NCI-H1417 (cell line): ENCODE results near the gene BSCL2.
"Not testable (repeated sequence)": the region's sequence is repeated elsewhere in the genome, so short reads cannot be mapped to it uniquely, and the experiment has no call there.

Experiments used
- DNase-seq, 3 experiments: peaks; one replicate each; lab custom pipeline; 2025; lab: John Stamatoyannopoulos, UW

Gene BSCL2

GRCh38 chr11:62688491-62688890 is 18.7 kb downstream of the BSCL2 start:
- no peak for DNase-seq

- no peak for DNase-seq
Measured at GRCh38 chr11:62687508-62688396, 19.5 kb downstream of the BSCL2 start.

GRCh38 chr11:62682518-62682917 is 24.7 kb downstream of the BSCL2 start:
- DNase-seq = peak in 1 of 3 experiments; percentile 14

GRCh38 chr11:62680825-62681240 is 26.4 kb downstream of the BSCL2 start:
- DNase-seq = peak in 2 of 3 experiments; percentile 32 to 50

GRCh38 chr11:62678770-62679696 is 28.2 kb downstream of the BSCL2 start, which contains the start of gene UBXN1:
TSS of gene UBXN1 (minus strand) at chr11:62679073. CDS start at chr11:62678923, 150 bp downstream.
- DNase-seq = peak; percentile 83 to 90 (median 83)

GRCh38 chr11:62678433-62678769 is 28.8 kb downstream of the BSCL2 start:
- DNase-seq = no peak

GRCh38 chr11:62677714-62678113 is 29.5 kb downstream of the BSCL2 start:
- DNase-seq = no peak

GRCh38 chr11:62677156-62677555 is 30.1 kb downstream of the BSCL2 start:
- no peak for DNase-seq

GRCh38 chr11:62676698-62677097 is 30.5 kb downstream of the BSCL2 start:
- DNase-seq = no peak

- DNase-seq = not testable (repeated sequence)
Measured at GRCh38 chr11:62675415-62675814, 31.8 kb downstream of the BSCL2 start.

- DNase-seq = no peak
Measured at GRCh38 chr11:62673196-62673525, 34.1 kb downstream of the BSCL2 start.

- DNase-seq = peak; percentile 90 to 93 (median 91)
Measured at GRCh38 chr11:62671608-62672389, 35.4 kb downstream of the BSCL2 start, which contains the start of the genes LBHD1 and UQCC3. TSS of gene LBHD1 (minus strand) at chr11:62672267. CDS start at chr11:62670031, 2,236 bp downstream. TSS of gene UQCC3 (plus strand) at chr11:62671673. CDS start at chr11:62671746, 73 bp downstream.

- no peak for DNase-seq
Measured at GRCh38 chr11:62671236-62671607, 36.0 kb downstream of the BSCL2 start.

- no peak for DNase-seq
Measured at GRCh38 chr11:62669420-62670161, 37.6 kb downstream of the BSCL2 start.

- no peak for DNase-seq
Measured at GRCh38 chr11:62667460-62667859, 39.8 kb downstream of the BSCL2 start.

GRCh38 chr11:62666259-62666926 is 40.8 kb downstream of the BSCL2 start:
- DNase-seq = no peak

GRCh38 chr11:62665599-62666258 is 41.5 kb downstream of the BSCL2 start:
- DNase-seq = no peak

- DNase-seq = peak; percentile 94 to 97 (median 96)
Measured at GRCh38 chr11:62665075-62665598, 42.1 kb downstream of the BSCL2 start, which contains the start of the genes C11orf98 and CSKMT. TSS of gene C11orf98 (minus strand) at chr11:62665210. CDS start at chr11:62665169, 41 bp downstream. TSS of gene CSKMT (plus strand) at chr11:62665312. CDS start at chr11:62665880, 568 bp downstream.

- peak; percentile 61 to 94 (median 93) for DNase-seq
Measured at GRCh38 chr11:62664405-62665074, 42.7 kb downstream of the BSCL2 start.
